Measurements from ENCODE around the gene PPM1L.

- TF ChIP-seq CTCF (IDR thresholded peaks at IDR 0.05; ENCODE audit: low read length) (no peak), EZH2phosphoT487 (IDR thresholded peaks at IDR 0.05; ENCODE audit: low read length) (no peak), EZH2 (optimal IDR thresholded peaks at IDR 0.05; ENCODE audit: low read depth, low read length) (no peak)
These were observed 50.1 kb downstream of the PPM1L start for GRCh38 chr3:160806094-160806493.
